Right atrium auricular region (tissue), 2 donors: ENCODE results near the gene NR6A1. TPM values are rescaled to one million over a fixed set of nuclear protein-coding genes. Genes with fewer than 3 reads are reported as not detected.

Experiments used
- DNase-seq: peaks from one replicate; pipeline ENCODE4 v3.0.0-alpha.2; 2019; ENCODE audit warnings: low spot score
- H3K27ac ChIP-seq, 2 donors: fragments of 200-600 bp; sonication (generic); 1 replicate in 1 of 2; 2 replicates in 1 of 2; pipeline ENCODE4 v1.5.1; 2016 to 2019
- H3K27me3 ChIP-seq, 2 donors: fragments of 200-600 bp; sonication (generic); one replicate each; pipeline versions ENCODE4 v1.5.1 to v1.6.0; 2017 to 2019
- H3K36me3 ChIP-seq: fragments of 200-600 bp; sonication (generic); one replicate; pipeline ENCODE4 v1.5.1; 2016
- H3K4me1 ChIP-seq, 2 donors: fragments of 200-600 bp; sonication (generic); one replicate each; pipeline versions ENCODE4 v1.5.1 to v1.6.0; 2017 to 2019
- H3K4me3 ChIP-seq, 2 donors: fragments of 200-600 bp; sonication (generic); 1 replicate in 1 of 2; 2 replicates in 1 of 2; pipeline ENCODE4 v1.5.1; 2017 to 2019; ENCODE audit warnings: mild to moderate bottlenecking in 1 of 2, moderate library complexity in 1 of 2
- H3K9me3 ChIP-seq, 2 donors: fragments of 200-600 bp; sonication (generic); one replicate each; pipeline ENCODE4 v1.5.1; 2019
- CTCF ChIP-seq, 2 donors: fragments of 200-600 bp; sonication (generic); IDR thresholded peaks; one replicate each; pipeline ENCODE4 v1.5.1; 2019; ENCODE audit warnings: antibody characterized with exemption in 2 of 2
- total RNA-seq, 2 donors: library from RNA; depleted of rRNA; stranded (reverse); fragments of >200 nt; gene quantifications; one replicate each; pipeline ENCODE4 v1.1.0, GENCODE V29; 2016

Gene NR6A1
- total RNA-seq, 2 donors from 2014 or later: 1.9 to 2.6 TPM

- Histone ChIP-seq H3K27ac (no peak overlapping the region), H3K27me3 (no peaks in the 10 kb centered on the region), H3K9me3 (no peaks in the 10 kb centered on the region), H3K4me1 (peaks cover 0 to 10% of the 10 kb centered on the region in 2 donors), H3K36me3 (no peaks in the 10 kb centered on the region), H3K4me3 (no peak overlapping the region)
- no peak for TF ChIP-seq CTCF (IDR thresholded peaks at IDR 0.05)
- DNase-seq: no peak
Measured at GRCh38 chr9:124726886-124727285, 44.2 kb downstream of the NR6A1 start.

- DNase-seq: no peak
- Histone ChIP-seq H3K9me3 (no peaks in the 10 kb centered on the region), H3K4me1 (peaks cover 0 to 22% of the 10 kb centered on the region in 2 donors), H3K4me3 (no peak overlapping the region), H3K27ac (no peak overlapping the region), H3K27me3 (no peaks in the 10 kb centered on the region), H3K36me3 (no peaks in the 10 kb centered on the region)
- TF ChIP-seq CTCF (IDR thresholded peaks at IDR 0.05): no peak
Measured at GRCh38 chr9:124725068-124725452, 46.1 kb downstream of the NR6A1 start.

GRCh38 chr9:124724415-124725067 is 46.6 kb downstream of the NR6A1 start:
- Histone ChIP-seq H3K9me3 (no peaks in the 10 kb centered on the region), H3K36me3 (no peaks in the 10 kb centered on the region), H3K27ac (no peak overlapping the region), H3K27me3 (no peaks in the 10 kb centered on the region), H3K4me3 (no peak overlapping the region), H3K4me1 (peaks cover 0 to 22% of the 10 kb centered on the region in 2 donors)
- TF ChIP-seq CTCF (IDR thresholded peaks at IDR 0.05): no peak
- no peak for DNase-seq

GRCh38 chr9:124723352-124723751 is 47.8 kb downstream of the NR6A1 start:
- no peaks in the 10 kb centered on the region for H3K27me3 ChIP-seq
- H3K36me3 ChIP-seq: no peaks in the 10 kb centered on the region
- TF ChIP-seq CTCF (IDR thresholded peaks at IDR 0.05): no peak
- no peak overlapping the region for H3K4me3 ChIP-seq
- H3K4me1 ChIP-seq: peaks cover 0 to 22% of the 10 kb centered on the region in 2 donors
- no peak overlapping the region for H3K27ac ChIP-seq
- no peaks in the 10 kb centered on the region for H3K9me3 ChIP-seq
- no peak for DNase-seq

GRCh38 chr9:124721109-124721906 is 49.8 kb downstream of the NR6A1 start:
- H3K27me3 ChIP-seq: no peaks in the 10 kb centered on the region
- no peaks in the 10 kb centered on the region for H3K36me3 ChIP-seq
- H3K4me1 ChIP-seq: peaks cover 0 to 22% of the 10 kb centered on the region in 2 donors
- no peak for TF ChIP-seq CTCF (IDR thresholded peaks at IDR 0.05)
- DNase-seq: no peak
- no peaks in the 10 kb centered on the region for H3K9me3 ChIP-seq
- no peak overlapping the region for H3K27ac ChIP-seq
- no peak overlapping the region for H3K4me3 ChIP-seq
